Liver (tissue), 9 donors: ENCODE measurements around the gene YPEL3. TPM values are rescaled to one million over a fixed set of nuclear protein-coding genes. Genes with fewer than 3 reads are reported as not detected.

Source experiments
- DNase-seq: peaks from one replicate; pipeline ENCODE4 v3.0.0-alpha.2; 2017; ENCODE audit warnings: low spot score
- H3K27ac ChIP-seq, 2 donors: one replicate each; pipeline ENCODE4 v1.7.0; 2013; ENCODE audit warnings: inconsistent platforms in 2 of 2, low read length in 2 of 2, control low read depth in 1 of 2, low read depth in 1 of 2, mild to moderate bottlenecking in 1 of 2
- H3K27me3 ChIP-seq, 4 donors: one replicate each; pipeline versions ENCODE4 v1.6.1 to v1.7.0; 2013; ENCODE audit warnings: low read length in 3 of 4, inconsistent platforms in 1 of 4, mild to moderate bottlenecking in 1 of 4, moderate library complexity in 1 of 4; ENCODE audit not compliant: control insufficient read depth in 4 of 4, insufficient read depth in 4 of 4
- H3K36me3 ChIP-seq, 4 donors: one replicate each; pipeline versions ENCODE4 v1.6.1 to v1.7.0; 2013; ENCODE audit warnings: low read length in 3 of 4, mild to moderate bottlenecking in 3 of 4, low read depth in 1 of 4, moderate library complexity in 1 of 4; ENCODE audit not compliant: control insufficient read depth in 4 of 4, insufficient read depth in 3 of 4
- H3K4me1 ChIP-seq, 4 donors: one replicate each; pipeline versions ENCODE4 v1.6.1 to v1.7.0; 2013; ENCODE audit warnings: low read length in 3 of 4, mild to moderate bottlenecking in 3 of 4, moderate library complexity in 1 of 4; ENCODE audit not compliant: control insufficient read depth in 4 of 4, insufficient read depth in 4 of 4
- H3K4me3 ChIP-seq, 3 donors: one replicate each; pipeline versions ENCODE4 v1.6.1 to v1.7.0; 2013; ENCODE audit warnings: low read length in 3 of 3, control low read depth in 1 of 3, low read depth in 1 of 3, mild to moderate bottlenecking in 1 of 3
- H3K9ac ChIP-seq, 2 donors: one replicate each; pipeline ENCODE4 v1.7.0; 2013; ENCODE audit warnings: low read length in 2 of 2, mild to moderate bottlenecking in 2 of 2, moderate library complexity in 2 of 2, control low read depth in 1 of 2, low read depth in 1 of 2
- H3K9me3 ChIP-seq, 4 donors: one replicate each; pipeline versions ENCODE4 v1.6.1 to v1.7.0; 2013; ENCODE audit warnings: low read length in 3 of 4; ENCODE audit not compliant: control insufficient read depth in 4 of 4
- ATF3 ChIP-seq: IDR thresholded peaks from 2 replicates; pipeline ENCODE4 v1.6.1; 2016; ENCODE audit warnings: antibody characterized with exemption
- CTCF ChIP-seq: fragments of 150-350 bp; IDR thresholded peaks from 2 replicates; pipeline ENCODE4 v1.5.1; 2017; ENCODE audit warnings: improper control_type of control experiment, low read depth, low read length; ENCODE audit not compliant: missing input control
- EGR1 ChIP-seq, 2 donors: IDR thresholded peaks; 2 replicates each; pipeline ENCODE4 v1.6.1; 2016 to 2018; ENCODE audit warnings: antibody characterized with exemption in 2 of 2, low read depth in 2 of 2
- FOXA1 ChIP-seq: IDR thresholded peaks from 2 replicates; pipeline ENCODE4 v1.6.1; 2016; ENCODE audit warnings: antibody characterized with exemption
- FOXA2 ChIP-seq: IDR thresholded peaks from 2 replicates; pipeline ENCODE4 v1.6.1; 2016; ENCODE audit warnings: antibody characterized with exemption
- GABPA ChIP-seq, 2 donors: IDR thresholded peaks in 1 of 2; conservative IDR thresholded peaks in 1 of 2; 2 replicates each; pipeline ENCODE4 v1.6.1; 2016; ENCODE audit warnings: antibody characterized with exemption in 2 of 2, mild to moderate bottlenecking in 1 of 2, moderate library complexity in 1 of 2
- HNF4A ChIP-seq, 2 donors: conservative IDR thresholded peaks; 2 replicates each; pipeline ENCODE4 v1.6.1; 2016; ENCODE audit warnings: antibody characterized with exemption in 2 of 2, mild to moderate bottlenecking in 2 of 2
- HNF4G ChIP-seq: IDR thresholded peaks from 2 replicates; pipeline ENCODE4 v1.6.1; 2016; ENCODE audit warnings: antibody characterized with exemption
- JUND ChIP-seq, 2 donors: IDR thresholded peaks; 2 replicates each; pipeline ENCODE4 v1.6.1; 2016; ENCODE audit warnings: antibody characterized with exemption in 2 of 2
- MAX ChIP-seq: IDR thresholded peaks from 2 replicates; pipeline ENCODE4 v1.6.1; 2016; ENCODE audit warnings: antibody characterized with exemption
- NR2F2 ChIP-seq: IDR thresholded peaks from 2 replicates; pipeline ENCODE4 v1.6.1; 2016; ENCODE audit warnings: antibody characterized with exemption
- RAD21 ChIP-seq, 2 donors: IDR thresholded peaks; 2 replicates each; pipeline ENCODE4 v1.6.1; 2016; ENCODE audit warnings: antibody characterized with exemption in 2 of 2, mild to moderate bottlenecking in 2 of 2
- REST ChIP-seq: IDR thresholded peaks from 2 replicates; pipeline ENCODE4 v1.6.1; 2016; ENCODE audit warnings: antibody characterized with exemption, mild to moderate bottlenecking
- RXRA ChIP-seq, 2 donors: IDR thresholded peaks; 2 replicates each; pipeline ENCODE4 v1.6.1; 2017 to 2018; ENCODE audit warnings: antibody characterized with exemption in 2 of 2, mild to moderate bottlenecking in 1 of 2
- SP1 ChIP-seq: IDR thresholded peaks from 2 replicates; pipeline ENCODE4 v1.6.1; 2018; ENCODE audit warnings: antibody characterized with exemption, mild to moderate bottlenecking
- TAF1 ChIP-seq: conservative IDR thresholded peaks from 2 replicates; pipeline ENCODE4 v1.6.1; 2016; ENCODE audit warnings: antibody characterized with exemption, mild to moderate bottlenecking
- YY1 ChIP-seq: IDR thresholded peaks from 2 replicates; pipeline ENCODE4 v1.6.1; 2016; ENCODE audit warnings: antibody characterized with exemption, mild to moderate bottlenecking
- ZBTB33 ChIP-seq: IDR thresholded peaks from 2 replicates; pipeline ENCODE4 v1.6.1; 2016; ENCODE audit warnings: antibody characterized with exemption
- WGBS: extraction: QIAGEN DNeasy Blood & Tissue Kit; methylation state at CpG from one replicate; pipeline ENCODE4 v1.1.7; 2013; 5-methylcytosine and 5-hydroxymethylcytosine counted together
- polyA plus RNA-seq, 2 donors: library from polyadenylated mRNA; stranded (reverse) in 1 of 2; unstranded in 1 of 2; fragments of 200-250 nt in 1 of 2; fragments of >200 nt in 1 of 2; fragmentation: Nextera tagmentation in 1 of 2; extraction: Ambion mirVana in 1 of 2; gene quantifications; one replicate each; pipeline versions ENCODE4 v1.2.1 to v1.2.3, GENCODE V29; 2013 to 2015
- total RNA-seq, 2 donors: library from RNA; depleted of rRNA; stranded (reverse); fragments of >200 nt; gene quantifications; one replicate each; pipeline ENCODE4 v1.2.3, GENCODE V29; 2014
- donor health status: healthy.
- donor health status: healthy.
- donor health status: healthy.
- donor health status: healthy.
- donor health status: healthy.

The YPEL3 gene
- total and polyA plus RNA-seq, 4 donors: 10.5 to 42.7 (median 24.5) TPM

- no peak overlapping the region for H3K27ac ChIP-seq
- no peak for TF ChIP-seq HNF4G
- no peak for TF ChIP-seq REST
- no peak for TF ChIP-seq MAX
- no peak for TF ChIP-seq ATF3
- TF ChIP-seq EGR1 (IDR thresholded peaks at IDR 0.05; ENCODE audit: low read depth in 2 of 2): no peak
- TF ChIP-seq FOXA1: no peak
- TF ChIP-seq RAD21 (IDR thresholded peaks at IDR 0.05): no peak
- TF ChIP-seq RXRA (IDR thresholded peaks at IDR 0.05): no peak
- no peak for TF ChIP-seq SP1
- TF ChIP-seq HNF4A (conservative IDR thresholded peaks at IDR 0.05): no peak
- TF ChIP-seq JUND (IDR thresholded peaks at IDR 0.05): no peak
- no peak for TF ChIP-seq FOXA2
- TF ChIP-seq TAF1: no peak
- TF ChIP-seq ZBTB33: no peak
- no peak for TF ChIP-seq YY1
- TF ChIP-seq CTCF: no peak
- no peak for TF ChIP-seq GABPA (IDR thresholded peaks at IDR 0.05 in 1 of 2, conservative IDR thresholded peaks at IDR 0.05 in 1 of 2)
- no peak for TF ChIP-seq NR2F2
These were observed 11.8 kb downstream of the YPEL3 start for GRCh38 chr16:30084096-30084815.

More at GRCh38 chr16:30084096-30084815, 11.8 kb downstream of the YPEL3 start:
- H3K4me3 ChIP-seq: no peak overlapping the region
- no peak for DNase-seq
- 94% methylated on average over 18 of the region's 18 CpGs for WGBS
- no peak overlapping the region for H3K9ac ChIP-seq
- H3K27me3 ChIP-seq: no peaks in the 10 kb centered on the region
- H3K4me1 ChIP-seq: peaks cover 1 to 12% (median 5%) of the 10 kb centered on the region in 4 donors
- peaks cover 28 to 43% (median 40%) of the 10 kb centered on the region in 4 donors for H3K36me3 ChIP-seq
- H3K9me3 ChIP-seq: no peaks in the 10 kb centered on the region
